Measurements from ENCODE around the gene RBP3.

Gene RBP3

GRCh38 chr10:47401210-47401609 lies 53.0 kb downstream of the RBP3 start:
- DNase-seq (ENCODE audit: low read depth): no peak

DNA sequence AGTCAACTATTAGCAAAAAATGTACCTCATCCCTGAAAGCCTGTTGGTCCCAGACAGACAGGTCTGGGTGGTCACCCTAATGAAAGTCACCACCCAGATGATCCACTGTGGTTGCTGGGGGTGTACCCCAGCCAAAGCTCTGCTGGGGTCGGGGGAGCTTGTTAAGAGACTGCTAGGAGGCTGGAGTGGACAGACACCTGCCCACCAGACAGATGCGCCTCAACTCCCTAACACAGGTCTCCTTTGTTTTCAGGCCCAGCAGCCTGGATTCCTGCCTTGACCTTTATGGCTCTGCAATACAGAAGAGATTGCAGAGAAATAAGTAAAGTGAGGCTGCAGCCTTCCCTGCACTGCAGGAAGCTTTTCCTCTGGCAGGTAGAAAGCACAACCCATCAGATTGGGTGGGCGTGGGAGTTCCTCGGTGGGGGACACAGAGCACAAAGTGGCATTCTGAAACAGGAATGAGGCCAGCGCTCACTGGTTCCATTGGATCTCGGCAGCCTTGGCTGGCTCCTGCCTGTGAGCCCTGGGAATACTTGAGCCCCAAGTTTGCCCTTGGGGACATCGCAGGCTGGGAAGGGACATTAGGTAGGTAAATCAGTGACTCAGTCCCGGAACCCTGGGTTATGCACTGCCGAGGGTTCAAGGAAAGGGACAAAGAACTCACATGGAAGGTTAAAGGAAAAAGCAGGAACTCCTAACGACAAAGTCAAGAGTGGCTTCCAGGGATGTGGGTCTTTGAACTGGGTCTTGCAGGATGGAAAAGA lies 53.9 kb downstream of the RBP3 start:
- DNase-seq (ENCODE audit: low read depth): no peak

DNA sequence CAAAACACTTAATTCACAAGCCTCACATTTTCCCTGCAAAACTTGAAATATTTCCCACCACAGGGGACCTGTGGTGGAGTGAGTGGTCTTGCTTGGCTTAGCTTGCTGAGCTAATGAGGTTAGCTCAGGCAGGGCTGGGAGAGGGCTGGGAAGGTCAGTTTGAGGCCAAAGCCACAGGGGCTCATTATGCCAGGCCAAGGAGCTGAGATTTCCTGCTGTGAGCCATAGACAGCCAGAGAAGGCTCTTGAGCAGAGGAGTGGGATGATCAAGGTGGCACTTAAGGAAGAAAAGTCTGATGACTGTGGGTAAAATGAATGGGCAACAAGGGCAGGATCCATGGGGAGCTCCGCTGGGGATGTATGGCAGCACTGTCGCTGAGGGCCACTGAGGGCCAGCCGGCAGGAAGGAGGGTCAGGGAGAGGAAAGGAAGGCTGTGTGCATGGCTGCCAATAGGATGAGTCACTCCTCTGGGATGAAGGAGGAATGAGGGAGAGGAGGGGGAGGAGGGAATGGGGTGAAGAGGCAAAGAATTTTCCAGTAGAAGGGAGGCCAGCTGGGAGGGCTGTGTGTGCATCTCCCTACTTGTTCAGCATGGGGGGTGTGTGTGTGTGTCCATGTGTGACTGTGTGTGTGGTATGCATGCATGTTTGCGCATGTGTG lies 54.6 kb downstream of the RBP3 start:
- DNase-seq (ENCODE audit: low read depth): peak; percentile 82

- no peak for DNase-seq (ENCODE audit: low read depth)
Observed at GRCh38 chr10:47403446-47404318, 55.5 kb downstream of the RBP3 start.

- DNase-seq (ENCODE audit: low read depth): no peak
Observed at GRCh38 chr10:47404446-47404845, 56.3 kb downstream of the RBP3 start.

- no peak for DNase-seq (ENCODE audit: low read depth)
Observed at GRCh38 chr10:47404937-47405336, 56.8 kb downstream of the RBP3 start.

DNA sequence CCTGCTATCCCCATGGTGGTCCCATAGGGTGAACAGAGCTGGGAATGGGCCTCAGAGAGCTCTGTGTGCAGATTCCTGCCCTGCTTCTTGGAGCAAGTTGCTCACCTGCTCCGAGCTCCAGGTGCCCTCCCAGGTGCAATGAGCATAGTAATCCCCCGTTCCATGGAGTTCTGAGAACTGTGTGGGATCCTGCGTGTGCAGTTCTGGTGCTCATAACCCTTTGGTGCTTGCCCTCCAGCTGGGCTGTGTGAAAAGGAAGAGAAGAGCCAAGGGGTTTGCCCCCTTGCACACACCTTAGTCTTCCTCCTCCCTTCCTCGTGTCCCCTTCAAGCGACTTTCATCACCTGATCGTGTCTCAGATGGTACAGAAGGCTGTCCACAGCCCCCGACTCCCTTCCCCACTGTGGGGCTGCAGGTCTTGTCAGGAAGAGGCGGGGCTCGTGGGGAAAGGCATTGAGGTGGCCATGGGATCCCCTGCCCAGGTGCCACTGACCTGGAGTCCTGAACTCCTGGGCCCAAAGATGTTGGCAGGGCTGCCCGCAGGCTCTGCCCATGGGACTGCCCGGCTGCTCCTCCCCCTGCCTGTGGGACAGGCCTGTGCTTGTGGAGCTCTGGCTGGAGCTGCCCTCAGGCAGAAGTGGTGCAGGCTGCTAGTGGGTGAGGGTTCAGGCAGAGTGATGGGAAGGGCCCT lies 57.8 kb downstream of the RBP3 start:
- no peak for DNase-seq (ENCODE audit: low read depth)

- DNase-seq (ENCODE audit: low read depth): no peak
Observed at GRCh38 chr10:47406548-47406869, 58.3 kb downstream of the RBP3 start.

- peak; percentile 90 for DNase-seq (ENCODE audit: low read depth)
Observed at GRCh38 chr10:47406870-47407691, 58.9 kb downstream of the RBP3 start.

Measured in HS-5 (cell line).